SJCRH30 (cell line): ENCODE results near the gene ENDOG. TPM values are rescaled to one million over a fixed set of nuclear protein-coding genes. Genes with fewer than 3 reads are reported as not detected.
A peak's percentile ranks its signal among the peaks of the same experiment; 100 is the strongest.
"Not testable (repeated sequence)": the region's sequence is repeated elsewhere in the genome, so short reads cannot be mapped to it uniquely, and the experiment has no call there.

Experiments used
- DNase-seq, 2 experiments: peaks; one replicate each; pipeline ENCODE4 v3.0.0-alpha.2; 2015 to 2020
- H3K27ac ChIP-seq: fragments of 250-450 bp; sonication (Bioruptor Pico); 2 replicates; pipeline ENCODE4 v1.5.1; 2020; ENCODE audit warnings: mild to moderate bottlenecking, moderate library complexity
- H3K27me3 ChIP-seq: fragments of 250-450 bp; sonication (Bioruptor Pico); 2 replicates; pipeline ENCODE4 v1.5.1; 2020; ENCODE audit warnings: mild to moderate bottlenecking, moderate library complexity
- H3K36me3 ChIP-seq: fragments of 250-450 bp; sonication (Bioruptor Pico); 2 replicates; pipeline ENCODE4 v1.5.1; 2020; ENCODE audit warnings: mild to moderate bottlenecking, moderate library complexity
- H3K4me1 ChIP-seq: fragments of 250-450 bp; sonication (Bioruptor Pico); 2 replicates; pipeline ENCODE4 v1.5.1; 2020; ENCODE audit warnings: mild to moderate bottlenecking, moderate library complexity
- H3K4me3 ChIP-seq: fragments of 250-450 bp; sonication (Bioruptor Pico); 2 replicates; pipeline ENCODE4 v1.5.1; 2020; ENCODE audit warnings: mild to moderate bottlenecking, moderate library complexity
- H3K9me3 ChIP-seq: fragments of 250-450 bp; sonication (Bioruptor Pico); replicated peaks from 2 replicates; pipeline ENCODE4 v1.5.1; 2020; ENCODE audit warnings: mild to moderate bottlenecking, moderate library complexity
- total RNA-seq: library from RNA; depleted of rRNA; stranded (reverse); fragments of >200 nt; shearing (Covaris generic); gene quantifications from 2 replicates; pipeline ENCODE4 v1.2.3, GENCODE V29; 2014

Gene ENDOG
- total RNA-seq, 1 experiment from 2014 or later, result 14.8 TPM

DNA sequence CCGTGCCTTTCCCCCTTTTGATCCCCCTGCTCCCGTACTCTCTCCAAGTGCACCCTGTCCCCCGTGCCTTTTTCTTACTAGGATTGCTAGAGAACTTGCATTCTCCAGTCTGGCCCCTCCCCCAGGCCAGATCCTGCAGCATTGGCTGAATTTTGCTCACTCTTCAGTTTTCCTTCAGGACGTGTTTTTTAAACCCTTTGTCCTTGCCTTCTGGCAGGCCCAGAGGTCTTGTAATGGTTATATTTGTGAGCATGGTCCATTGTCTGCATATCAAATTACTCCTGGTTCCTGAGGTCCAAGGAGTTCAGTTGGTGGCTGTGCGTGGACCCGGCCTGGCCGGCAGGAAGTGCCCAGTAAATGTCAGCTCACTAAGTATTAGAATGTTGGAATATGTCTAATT, 30.6 kb upstream of the ENDOG start:
- Histone ChIP-seq H3K9me3 (no peaks in the 10 kb centered on the region), H3K4me3 (peak overlapping the region; percentile 96), H3K27ac (no peak overlapping the region), H3K36me3 (peaks cover 10% of the 10 kb centered on the region), H3K27me3 (no peaks in the 10 kb centered on the region), H3K4me1 (peaks cover 12% of the 10 kb centered on the region)
- peak in 1 of 2 experiments; percentile 23 for DNase-seq

DNA sequence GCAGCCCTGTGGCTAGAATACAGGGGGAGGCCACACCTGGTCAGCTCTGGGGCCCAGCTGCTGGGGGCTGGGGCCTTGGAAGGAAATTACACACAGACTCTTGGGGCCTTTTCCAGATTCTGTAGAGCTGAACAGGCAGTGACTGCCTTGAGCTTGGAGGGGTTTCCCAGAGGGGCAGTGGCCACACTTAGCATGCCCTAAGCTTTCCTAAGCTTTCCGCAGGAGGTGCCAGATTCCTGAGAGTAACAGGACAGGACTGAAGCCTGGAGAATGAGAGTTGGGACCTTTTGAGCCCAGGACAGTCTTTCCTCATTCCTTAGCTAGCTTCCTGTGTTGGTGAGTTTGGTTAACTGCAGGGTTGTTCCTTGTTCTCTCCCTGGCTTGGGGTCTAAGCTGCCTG, 29.9 kb upstream of the ENDOG start:
- no peaks in the 10 kb centered on the region for H3K27me3 ChIP-seq
- H3K27ac ChIP-seq, result no peak overlapping the region
- H3K36me3 ChIP-seq, result peaks cover 10% of the 10 kb centered on the region
- H3K4me3 ChIP-seq, result no peak overlapping the region
- DNase-seq, result no peak
- no peaks in the 10 kb centered on the region for H3K9me3 ChIP-seq
- peaks cover 6% of the 10 kb centered on the region for H3K4me1 ChIP-seq

DNA sequence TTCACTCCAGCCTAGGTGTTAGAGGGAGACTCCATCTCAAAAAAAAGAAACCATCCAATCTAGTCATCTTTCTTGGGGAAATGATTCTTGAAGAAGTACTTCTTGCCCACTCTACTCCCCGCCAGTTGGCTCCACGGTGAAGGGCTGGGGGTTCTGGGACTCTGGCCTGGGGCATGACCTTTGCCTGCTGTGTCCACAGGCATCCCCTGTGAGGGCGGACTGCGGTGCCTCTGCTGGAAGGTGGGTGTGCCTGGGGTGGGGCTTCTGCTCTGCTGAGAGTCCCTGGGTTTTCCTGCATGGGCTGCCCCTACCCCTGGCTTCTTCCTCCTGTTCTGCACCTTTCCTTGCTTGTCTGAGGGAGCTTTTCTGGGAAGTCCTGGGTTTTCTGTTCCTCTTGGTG, 27.8 kb upstream of the ENDOG start:
- H3K4me3 ChIP-seq, result no peak overlapping the region
- H3K27ac ChIP-seq, result no peak overlapping the region
- peaks cover 14% of the 10 kb centered on the region for H3K36me3 ChIP-seq
- H3K4me1 ChIP-seq, result no peaks in the 10 kb centered on the region
- no peaks in the 10 kb centered on the region for H3K9me3 ChIP-seq
- no peaks in the 10 kb centered on the region for H3K27me3 ChIP-seq
- no peak for DNase-seq

DNA sequence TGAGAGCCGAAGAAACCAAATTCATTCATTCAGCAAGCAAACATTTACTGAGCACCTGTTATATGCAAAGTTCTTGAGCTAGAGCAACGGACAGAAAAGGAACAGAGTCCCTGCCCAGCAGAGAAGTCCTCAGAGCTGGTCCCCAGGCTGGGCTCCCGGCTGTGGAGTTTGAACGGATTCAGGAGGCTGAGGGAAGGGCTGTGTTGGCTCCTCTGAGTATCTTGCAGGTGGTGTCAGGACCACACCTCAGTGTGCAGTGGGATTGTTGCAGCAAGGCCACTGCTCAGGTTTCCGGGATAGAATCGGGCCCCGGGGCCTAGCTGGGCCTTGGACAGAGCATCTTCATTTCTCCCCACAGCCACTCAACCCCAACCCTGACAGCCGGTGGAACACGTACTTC, 26.2 kb upstream of the ENDOG start:
- peaks cover 27% of the 10 kb centered on the region for H3K36me3 ChIP-seq

DNA sequence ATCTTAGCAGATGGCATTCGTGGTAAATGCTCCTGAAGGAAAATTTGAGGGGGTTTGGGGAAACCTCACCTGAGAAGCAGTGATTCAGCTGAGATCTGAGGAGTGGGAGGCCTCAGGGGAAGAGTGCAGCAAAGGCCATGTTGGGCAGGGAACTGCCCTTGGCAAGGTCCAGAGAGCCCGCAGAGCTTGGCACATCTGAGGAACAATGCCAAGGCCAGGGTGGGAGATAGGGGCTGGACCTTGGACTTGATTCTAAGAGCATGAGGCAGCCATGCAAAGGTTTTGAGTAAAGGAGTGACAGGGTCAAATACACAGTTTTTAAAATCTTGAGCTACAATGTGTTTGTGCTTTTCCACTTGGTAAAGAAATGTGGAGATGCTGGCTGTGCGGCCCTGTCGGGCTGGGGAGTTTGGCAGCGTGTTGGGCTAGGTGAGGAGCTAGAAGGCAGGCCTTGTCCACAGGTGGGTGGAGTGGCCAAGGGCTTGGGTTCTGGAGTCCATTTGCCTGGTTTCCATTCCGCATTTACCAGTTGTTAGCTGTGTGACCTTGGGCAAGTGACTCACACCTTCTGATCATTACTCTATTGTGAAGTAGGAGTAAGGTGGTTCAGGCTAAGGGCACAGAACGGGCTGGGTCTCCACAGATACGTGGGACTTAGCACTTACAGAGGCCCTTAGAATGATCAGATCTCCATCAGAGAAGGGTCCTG, 25.2 kb upstream of the ENDOG start:
- Histone ChIP-seq H3K36me3 (peaks cover 35% of the 10 kb centered on the region), H3K9me3 (no peaks in the 10 kb centered on the region), H3K4me1 (no peaks in the 10 kb centered on the region), H3K27me3 (no peaks in the 10 kb centered on the region), H3K4me3 (no peak overlapping the region), H3K27ac (no peak overlapping the region)
- no peak for DNase-seq

More for the DNA sequence above, 26.2 kb upstream of the ENDOG start:
- no peaks in the 10 kb centered on the region for H3K4me1 ChIP-seq
- no peak overlapping the region for H3K27ac ChIP-seq
- DNase-seq, result no peak
- no peaks in the 10 kb centered on the region for H3K27me3 ChIP-seq
- H3K9me3 ChIP-seq, result no peaks in the 10 kb centered on the region
- H3K4me3 ChIP-seq, result no peak overlapping the region

DNA sequence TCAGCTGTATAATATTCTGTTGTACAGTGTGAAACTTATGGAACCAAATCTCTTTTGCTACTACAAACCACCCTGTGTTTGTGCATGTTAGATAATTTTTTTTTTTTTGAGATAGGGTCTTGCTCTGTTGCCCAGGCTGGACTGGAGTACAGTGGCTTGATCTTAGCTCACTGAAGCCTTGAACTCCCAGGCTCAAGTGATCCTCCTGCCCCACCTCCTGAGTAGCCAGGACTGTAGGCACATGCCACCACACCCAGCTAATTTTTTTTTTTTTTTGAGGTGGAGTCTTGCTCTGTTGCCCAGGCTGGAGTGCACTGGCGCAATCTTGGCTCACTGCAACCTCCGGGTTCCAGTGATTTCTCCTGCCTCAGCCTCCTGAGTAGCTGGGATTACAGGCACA, 23.3 kb upstream of the ENDOG start:
- not testable (repeated sequence) for H3K4me3 ChIP-seq, DNase-seq, H3K27me3 ChIP-seq, H3K9me3 ChIP-seq, H3K27ac ChIP-seq, H3K4me1 ChIP-seq
- H3K36me3 ChIP-seq, result peaks cover 47% of the 10 kb centered on the region

DNA sequence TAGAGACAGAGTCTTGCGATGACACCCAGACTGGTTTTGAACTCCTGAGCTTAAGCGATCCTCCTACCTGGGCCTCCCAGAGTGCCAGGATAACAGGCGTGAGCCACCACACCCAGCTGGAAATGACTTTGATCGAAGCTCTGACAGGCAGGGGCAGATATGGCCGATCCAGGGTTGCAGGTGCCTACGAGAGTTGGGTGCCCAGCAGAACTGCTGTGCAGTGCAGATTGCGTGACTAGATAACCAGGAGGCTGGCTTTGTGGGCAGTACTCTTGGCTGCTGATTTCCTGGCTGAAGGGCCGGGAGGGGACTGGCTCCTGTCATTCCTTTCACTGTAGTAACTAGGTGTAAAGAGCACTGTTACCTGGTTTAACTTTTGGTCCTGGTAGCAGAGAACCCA, 19.4 kb upstream of the ENDOG start:
- Histone ChIP-seq H3K9me3 (no peaks in the 10 kb centered on the region), H3K27ac (no peak overlapping the region), H3K4me1 (no peaks in the 10 kb centered on the region), H3K36me3 (peaks cover 66% of the 10 kb centered on the region), H3K27me3 (no peaks in the 10 kb centered on the region), H3K4me3 (no peak overlapping the region)
- DNase-seq, result no peak

DNA sequence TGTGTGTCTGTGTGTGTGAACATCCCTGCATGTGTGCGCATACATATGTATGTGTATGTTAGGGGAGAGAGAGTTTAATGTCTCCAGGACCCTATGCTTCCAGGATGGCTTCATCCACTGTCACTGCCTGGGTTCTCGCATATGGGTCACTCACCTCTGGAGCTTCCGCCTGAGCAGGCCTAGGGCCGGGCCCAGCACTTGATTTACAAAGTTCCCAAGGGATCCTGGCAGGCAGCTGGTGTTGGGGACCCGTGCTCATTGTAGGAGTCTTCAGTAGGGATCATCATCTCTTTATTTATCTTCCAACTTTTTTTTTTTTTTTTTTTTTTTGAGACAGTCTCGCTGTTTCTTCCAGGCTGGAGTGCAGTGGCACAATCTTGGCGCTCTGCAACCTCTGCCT, 18.2 kb upstream of the ENDOG start:
- H3K27ac ChIP-seq, result no peak overlapping the region
- no peak for DNase-seq
- no peak overlapping the region for H3K4me3 ChIP-seq
- H3K36me3 ChIP-seq, result peaks cover 69% of the 10 kb centered on the region
- H3K27me3 ChIP-seq, result no peaks in the 10 kb centered on the region
- H3K9me3 ChIP-seq, result no peaks in the 10 kb centered on the region
- no peaks in the 10 kb centered on the region for H3K4me1 ChIP-seq

DNA sequence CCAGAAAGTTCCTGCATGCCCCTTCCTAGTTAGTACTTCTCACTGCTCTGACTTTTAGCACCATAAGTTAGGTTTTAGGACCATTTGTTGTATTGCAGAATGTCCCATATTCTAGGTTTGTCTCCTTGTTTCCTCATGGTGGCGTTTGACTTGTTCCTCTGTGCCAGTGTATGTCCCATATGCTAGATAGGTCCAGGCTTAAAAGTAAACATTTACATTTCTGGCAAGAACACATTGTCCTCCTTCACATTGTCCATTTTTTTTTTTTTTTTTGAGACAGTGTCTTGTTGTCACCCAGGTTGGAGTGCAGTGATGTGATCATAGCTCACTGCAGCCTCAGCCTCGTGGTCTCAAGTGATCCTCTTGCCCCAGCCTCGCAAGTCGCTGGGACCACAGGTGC, 15.8 kb upstream of the ENDOG start:
- Histone ChIP-seq H3K27ac (no peak overlapping the region), H3K36me3 (peaks cover 71% of the 10 kb centered on the region), H3K27me3 (no peaks in the 10 kb centered on the region), H3K4me1 (no peaks in the 10 kb centered on the region), H3K9me3 (no peaks in the 10 kb centered on the region), H3K4me3 (no peak overlapping the region)
- DNase-seq, result no peak

DNA sequence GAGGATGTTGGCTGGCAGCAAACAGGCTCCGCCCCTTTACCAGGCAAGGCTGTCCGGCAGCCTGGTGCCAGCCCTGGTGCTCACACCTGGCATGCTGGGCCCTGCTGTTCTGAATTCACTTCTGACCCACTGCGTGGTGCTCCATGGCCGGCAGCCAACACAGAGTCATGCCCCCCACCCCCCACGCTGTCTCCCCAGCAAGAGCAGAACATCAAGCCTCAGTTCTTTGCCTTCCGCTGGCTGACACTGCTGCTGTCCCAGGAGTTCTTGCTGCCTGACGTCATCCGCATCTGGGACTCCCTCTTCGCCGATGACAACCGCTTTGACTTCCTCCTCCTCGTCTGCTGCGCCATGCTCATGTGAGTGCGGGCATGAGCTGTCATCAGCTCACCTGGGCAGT, 12.6 kb upstream of the ENDOG start:
- H3K27me3 ChIP-seq, result no peaks in the 10 kb centered on the region
- H3K36me3 ChIP-seq, result peaks cover 51% of the 10 kb centered on the region
- DNase-seq, result no peak

DNA sequence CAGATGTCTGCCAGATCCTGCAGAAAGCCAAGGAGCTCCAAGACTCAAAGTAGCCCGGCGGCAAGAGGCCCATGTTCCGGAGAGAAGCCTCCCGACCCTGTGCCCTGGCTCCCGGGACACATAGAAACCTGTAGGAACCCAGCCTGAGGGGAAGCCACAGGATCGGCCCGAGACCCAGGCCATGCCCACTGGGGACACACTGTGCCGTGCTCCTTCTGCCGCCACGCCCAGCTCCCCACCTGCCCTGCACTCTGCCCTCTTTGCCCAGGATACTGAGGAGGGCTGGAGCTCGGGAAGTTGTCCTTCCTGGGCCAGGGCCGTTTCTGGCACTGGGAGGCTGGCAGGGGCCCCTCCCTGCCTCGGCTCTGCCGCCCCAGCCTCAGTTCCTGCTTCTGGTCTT, 10.5 kb upstream of the ENDOG start:
- no peak for DNase-seq
- no peaks in the 10 kb centered on the region for H3K4me1 ChIP-seq
- H3K9me3 ChIP-seq, result no peaks in the 10 kb centered on the region
- no peak overlapping the region for H3K4me3 ChIP-seq
- no peak overlapping the region for H3K27ac ChIP-seq
- H3K27me3 ChIP-seq, result no peaks in the 10 kb centered on the region
- H3K36me3 ChIP-seq, result peaks cover 38% of the 10 kb centered on the region

More for the DNA sequence above, 12.6 kb upstream of the ENDOG start:
- Histone ChIP-seq H3K4me1 (no peaks in the 10 kb centered on the region), H3K4me3 (no peak overlapping the region), H3K27ac (no peak overlapping the region), H3K9me3 (no peaks in the 10 kb centered on the region)

DNA sequence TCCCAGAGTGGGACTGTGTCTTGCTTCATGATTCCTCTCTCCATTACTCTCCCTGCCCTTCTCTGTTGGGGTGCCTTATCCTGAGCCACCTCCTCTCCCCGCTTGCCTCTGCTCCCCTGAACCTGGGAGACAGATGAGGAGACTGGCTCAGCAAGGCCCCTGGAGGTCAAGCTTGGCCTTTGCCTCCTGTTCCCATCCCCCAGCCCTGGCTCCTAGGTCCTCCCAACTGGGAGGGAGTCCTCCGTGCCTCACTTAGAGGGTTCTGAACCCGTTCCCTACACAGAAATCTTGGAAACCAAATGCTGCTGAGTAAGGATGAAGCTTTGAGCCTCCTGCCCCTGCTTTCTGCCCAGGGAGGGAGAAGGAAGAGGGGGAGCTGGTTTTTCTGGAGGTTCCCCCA, 9.8 kb upstream of the ENDOG start:
- H3K4me1 ChIP-seq, result no peaks in the 10 kb centered on the region
- no peak overlapping the region for H3K4me3 ChIP-seq
- H3K27me3 ChIP-seq, result no peaks in the 10 kb centered on the region
- H3K36me3 ChIP-seq, result peaks cover 31% of the 10 kb centered on the region
- no peaks in the 10 kb centered on the region for H3K9me3 ChIP-seq
- DNase-seq, result no peak
- H3K27ac ChIP-seq, result no peak overlapping the region

DNA sequence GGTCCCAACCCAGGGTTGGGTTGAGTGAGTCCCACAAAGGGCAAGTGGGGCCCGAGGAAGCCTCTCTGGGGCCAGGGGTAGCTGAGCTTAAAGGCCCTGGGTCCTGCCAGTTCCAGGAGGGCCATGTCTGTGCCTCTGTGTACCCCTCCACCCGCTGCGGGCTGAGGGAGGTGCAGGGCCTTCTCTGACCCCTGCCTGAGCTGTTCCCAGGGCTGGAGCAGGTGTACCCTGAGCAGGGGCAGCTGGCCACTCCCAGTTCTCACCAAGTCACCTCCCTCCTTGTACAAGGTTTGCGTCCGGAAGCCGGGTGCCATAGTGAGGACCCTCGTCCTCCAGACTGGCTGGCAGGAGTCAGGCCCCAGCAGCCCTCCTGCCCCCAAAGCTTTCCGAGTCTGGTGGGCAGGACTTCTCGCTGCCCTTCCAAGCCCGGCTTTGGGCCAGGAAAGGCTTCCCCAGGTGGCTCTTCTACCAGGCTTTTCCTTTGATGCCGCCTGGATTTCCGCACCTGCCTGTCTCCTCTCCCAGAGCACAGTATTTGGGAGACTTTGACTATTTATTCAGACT, 9.2 kb upstream of the ENDOG start:
- no peaks in the 10 kb centered on the region for H3K27me3 ChIP-seq
- no peaks in the 10 kb centered on the region for H3K4me1 ChIP-seq
- no peak for DNase-seq
- peaks cover 26% of the 10 kb centered on the region for H3K36me3 ChIP-seq
- H3K9me3 ChIP-seq, result no peaks in the 10 kb centered on the region
- no peak overlapping the region for H3K27ac ChIP-seq
- H3K4me3 ChIP-seq, result no peak overlapping the region

DNA sequence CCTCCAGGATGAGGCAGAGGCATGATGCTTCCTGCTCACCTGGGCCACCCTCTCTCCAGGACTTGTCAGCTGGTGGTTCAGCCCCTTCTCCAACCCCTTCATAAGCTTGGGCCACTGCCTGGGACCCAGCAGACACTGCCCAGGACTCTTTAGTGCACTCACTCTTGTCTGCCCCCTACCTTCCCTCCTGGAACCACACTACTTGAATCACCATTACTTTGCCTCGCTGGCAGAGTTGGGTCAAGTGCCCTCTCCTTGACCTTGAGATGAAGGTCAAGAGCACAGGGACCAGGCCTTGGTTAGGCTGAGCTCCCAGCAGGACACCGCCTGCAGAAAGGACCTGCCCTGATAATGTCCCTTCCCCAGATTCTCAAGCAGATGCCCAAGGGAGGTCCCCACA, 8.5 kb upstream of the ENDOG start:
- H3K27me3 ChIP-seq, result no peaks in the 10 kb centered on the region
- no peak overlapping the region for H3K4me3 ChIP-seq
- H3K36me3 ChIP-seq, result peaks cover 24% of the 10 kb centered on the region
- no peaks in the 10 kb centered on the region for H3K9me3 ChIP-seq
- no peaks in the 10 kb centered on the region for H3K4me1 ChIP-seq
- no peak overlapping the region for H3K27ac ChIP-seq
- DNase-seq, result no peak

DNA sequence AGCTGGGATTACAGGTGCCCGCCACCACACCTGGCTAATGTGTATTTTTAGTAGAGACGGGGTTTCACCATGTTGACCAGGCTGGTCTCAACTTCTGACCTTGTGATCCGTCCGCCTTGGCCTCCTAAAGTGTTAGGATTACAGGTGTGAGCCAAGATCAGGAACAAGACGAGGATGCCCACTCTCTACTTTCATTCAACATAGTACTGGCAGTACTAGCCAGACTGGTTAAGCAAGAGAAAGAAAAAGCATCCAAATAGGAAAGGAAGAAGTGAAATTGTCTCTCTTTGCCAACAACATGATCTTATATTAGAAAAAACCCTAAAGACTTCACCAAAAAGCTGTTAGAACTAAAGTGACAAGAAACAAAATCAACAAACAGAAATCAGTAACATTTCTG, 7.4 kb upstream of the ENDOG start:
- Histone ChIP-seq H3K36me3 (peaks cover 14% of the 10 kb centered on the region), H3K4me1 (no peaks in the 10 kb centered on the region), H3K9me3 (no peaks in the 10 kb centered on the region), H3K4me3 (no peak overlapping the region), H3K27ac (no peak overlapping the region), H3K27me3 (no peaks in the 10 kb centered on the region)
- DNase-seq, result no peak
